H1 (cell line): ENCODE measurements around the gene MKX. TPM values are rescaled to one million over a fixed set of nuclear protein-coding genes. Genes with fewer than 3 reads are reported as not detected.

Experiments used
- CTCF ChIA-PET: fragments of 300-600 bp; sonication (Branson Sonifier 250); formaldehyde crosslinking; loops from one replicate; lab custom pipeline; 2021; ENCODE audit not compliant: partially characterized antibody; lab: Charles Lee
- POLR2A ChIA-PET: fragments of 300-600 bp; sonication (Branson Sonifier 250); formaldehyde crosslinking; loops from one replicate; lab custom pipeline; 2021; ENCODE audit warnings: inconsistent platforms; ENCODE audit not compliant: partially characterized antibody; lab: Charles Lee
- DNase-seq, 2 experiments: peaks; one replicate each; pipeline versions ENCODE4 v3.0.0 to v3.0.0-alpha.2; 2010 to 2022; ENCODE audit warnings: low spot score in 2 of 2, low read depth in 1 of 2, mixed read lengths in 1 of 2
- FAIRE-seq: peaks from 2 replicates; lab custom pipeline; 2011; peaks lifted over from hg19 to GRCh38; lab: Jason Lieb, UNC
- H2AFZ ChIP-seq: 2 replicates; pipeline ENCODE4 v1.8.1; 2012; ENCODE audit warnings: low read length, inconsistent platforms
- H2AK5ac ChIP-seq: 2 replicates; pipeline ENCODE4 v1.6.1; 2013; ENCODE audit warnings: low read depth, low read length
- H2BK120ac ChIP-seq: replicated peaks from 2 replicates; pipeline ENCODE3; 2013; ENCODE audit warnings: low read depth, low read length, inconsistent platforms
- H2BK12ac ChIP-seq: 2 replicates; pipeline ENCODE4 v1.6.1; 2013; ENCODE audit warnings: low read depth, low read length
- H2BK15ac ChIP-seq: 2 replicates; pipeline ENCODE4 v1.6.1; 2013; ENCODE audit warnings: low read length
- H2BK20ac ChIP-seq: 2 replicates; pipeline ENCODE4 v1.6.1; 2013; ENCODE audit warnings: low read length
- H2BK5ac ChIP-seq: 2 replicates; pipeline ENCODE4 v1.6.1; 2013; ENCODE audit warnings: low read depth, low read length
- H3K14ac ChIP-seq: 2 replicates; pipeline ENCODE4 v1.6.1; 2013; ENCODE audit warnings: inconsistent platforms; ENCODE audit not compliant: insufficient read length
- H3K18ac ChIP-seq: 2 replicates; pipeline ENCODE4 v1.6.1; 2013; ENCODE audit warnings: low read length; ENCODE audit errors: extremely low read depth
- H3K23ac ChIP-seq: 2 replicates; pipeline ENCODE4 v1.6.1; 2013; ENCODE audit warnings: inconsistent platforms; ENCODE audit not compliant: insufficient read length
- H3K23me2 ChIP-seq: 2 replicates; pipeline ENCODE4 v1.6.1; 2013; ENCODE audit warnings: low read depth, low read length
- H3K27ac ChIP-seq: 2 replicates; pipeline ENCODE4 v1.6.1; 2011; ENCODE audit warnings: low read depth, low read length, inconsistent platforms
- H3K27me3 ChIP-seq, 4 experiments: replicated peaks in 1 of 4; 1 replicate in 1 of 4; 2 replicates in 3 of 4; pipeline versions ENCODE4 v1.6.1 to v1.8.1; 2011 to 2013; ENCODE audit warnings: low read length in 3 of 4, mild to moderate bottlenecking in 3 of 4, inconsistent platforms in 2 of 4, mixed read lengths in 2 of 4, moderate library complexity in 1 of 4; ENCODE audit not compliant: control insufficient read depth in 3 of 4, insufficient read depth in 3 of 4; ENCODE audit errors: extremely low read depth in 1 of 4
- H3K36me3 ChIP-seq, 4 experiments: 2 replicates each; pipeline versions ENCODE4 v1.6.1 to v1.8.1; 2011 to 2013; ENCODE audit warnings: mild to moderate bottlenecking in 4 of 4, low read length in 3 of 4, moderate library complexity in 2 of 4, control low read depth in 1 of 4, inconsistent platforms in 1 of 4; ENCODE audit not compliant: insufficient read depth in 4 of 4, control insufficient read depth in 2 of 4
- H3K4ac ChIP-seq: replicated peaks from 2 replicates; pipeline ENCODE3; 2013; ENCODE audit warnings: low read length, low read depth, mixed read lengths, inconsistent platforms; ENCODE audit not compliant: insufficient read length
- H3K4me1 ChIP-seq, 4 experiments: replicated peaks in 1 of 4; 1 replicate in 1 of 4; 2 replicates in 3 of 4; pipeline versions ENCODE4 v1.6.1 to v1.8.1; 2011 to 2013; ENCODE audit warnings: low read length in 3 of 4, inconsistent platforms in 2 of 4, mixed read lengths in 1 of 4; ENCODE audit not compliant: insufficient read depth in 4 of 4, control insufficient read depth in 3 of 4
- H3K4me2 ChIP-seq, 2 experiments: 2 replicates each; pipeline versions ENCODE4 v1.6.1 to v1.8.1; 2011 to 2013; ENCODE audit warnings: low read depth in 2 of 2, low read length in 2 of 2, control low read depth in 1 of 2, inconsistent platforms in 1 of 2, mild to moderate bottlenecking in 1 of 2; ENCODE audit not compliant: insufficient read depth in 1 of 2
- H3K4me3 ChIP-seq, 4 experiments: fragments of 200-600, 300-600 bp in 1 of 4; sonication (generic), shearing (Covaris generic), sonication (Bioruptor Twin) in 1 of 4; 2 replicates each; pipeline versions ENCODE4 v1.5.1 to v1.8.1; 2011 to 2016; ENCODE audit warnings: low read length in 4 of 4, low read depth in 3 of 4, control low read depth in 2 of 4, inconsistent platforms in 2 of 4, mild to moderate bottlenecking in 2 of 4, mixed read lengths in 1 of 4, moderate library complexity in 1 of 4; ENCODE audit not compliant: insufficient read depth in 2 of 4; ENCODE audit errors: extremely low read depth in 1 of 4
- H3K56ac ChIP-seq: replicated peaks from 2 replicates; pipeline ENCODE3; 2013; ENCODE audit warnings: low read depth, mild to moderate bottlenecking, mixed read lengths, low read length, inconsistent platforms; ENCODE audit not compliant: insufficient read length
- H3K79me1 ChIP-seq: 2 replicates; pipeline ENCODE4 v1.6.1; 2013; ENCODE audit warnings: low read depth, low read length, control low read depth
- H3K79me2 ChIP-seq, 2 experiments: 2 replicates each; pipeline versions ENCODE4 v1.6.1 to v1.8.1; 2012 to 2013; ENCODE audit warnings: low read length in 2 of 2, mild to moderate bottlenecking in 2 of 2, inconsistent platforms in 1 of 2; ENCODE audit not compliant: insufficient read depth in 2 of 2, control insufficient read depth in 1 of 2
- H3K9ac ChIP-seq, 4 experiments: replicated peaks in 1 of 4; 1 replicate in 1 of 4; 2 replicates in 3 of 4; pipeline versions ENCODE4 v1.6.1 to v1.8.1; 2011 to 2013; ENCODE audit warnings: low read depth in 3 of 4, low read length in 3 of 4, control low read depth in 2 of 4, mild to moderate bottlenecking in 2 of 4, moderate library complexity in 2 of 4, inconsistent platforms in 1 of 4; ENCODE audit errors: extremely low read depth in 1 of 4
- H3K9me3 ChIP-seq, 2 experiments: 2 replicates each; pipeline versions ENCODE4 v1.6.1 to v1.8.1; 2012 to 2013; ENCODE audit warnings: mild to moderate bottlenecking in 2 of 2, moderate library complexity in 2 of 2, control low read depth in 1 of 2, inconsistent platforms in 1 of 2, low read depth in 1 of 2, low read length in 1 of 2, mixed read lengths in 1 of 2; ENCODE audit not compliant: insufficient read depth in 2 of 2
- H4K20me1 ChIP-seq, 2 experiments: replicated peaks in 1 of 2; 2 replicates each; pipeline versions ENCODE3 to v1.8.1; 2011 to 2013; ENCODE audit warnings: inconsistent platforms in 2 of 2, low read length in 2 of 2, mild to moderate bottlenecking in 1 of 2; ENCODE audit not compliant: insufficient read depth in 2 of 2, control insufficient read depth in 1 of 2
- H4K5ac ChIP-seq: 2 replicates; pipeline ENCODE4 v1.6.1; 2013; ENCODE audit warnings: low read length, low read depth, mixed read lengths, inconsistent platforms; ENCODE audit not compliant: insufficient read length
- H4K8ac ChIP-seq: 2 replicates; pipeline ENCODE4 v1.8.0; 2013; ENCODE audit warnings: mild to moderate bottlenecking, moderate library complexity, low read length, inconsistent platforms; ENCODE audit not compliant: insufficient read depth; ENCODE audit errors: extremely low read depth
- H4K91ac ChIP-seq: replicated peaks from 2 replicates; pipeline ENCODE3; 2013; ENCODE audit warnings: low read length, mixed read lengths, inconsistent platforms; ENCODE audit not compliant: insufficient read length
- CBX5 ChIP-seq: fragments of 300-800, 300-1000 bp; sonication (generic); IDR thresholded peaks from 2 replicates; pipeline ENCODE4 v1.7.1; 2016; ENCODE audit warnings: antibody characterized with exemption, low read length, low read depth
- CEBPB ChIP-seq: IDR thresholded peaks from 2 replicates; pipeline ENCODE4 v1.6.1; 2012; ENCODE audit warnings: low read depth, low read length
- CHD2 ChIP-seq: IDR thresholded peaks from 2 replicates; pipeline ENCODE4 v1.6.1; 2012; ENCODE audit warnings: low read length, improper control_type of control experiment
- CTCF ChIP-seq, 3 experiments: IDR thresholded peaks; 1 replicate in 2 of 3; 2 replicates in 1 of 3; pipeline versions ENCODE4 v1.5.1 to v1.6.1; 2011; ENCODE audit warnings: low read length in 3 of 3, mild to moderate bottlenecking in 3 of 3, inconsistent platforms in 2 of 3, low read depth in 1 of 3, moderate library complexity in 1 of 3; ENCODE audit not compliant: insufficient read depth in 1 of 3; ENCODE audit errors: control extremely low read depth in 1 of 3
- FOSL1 ChIP-seq: IDR thresholded peaks from 2 replicates; pipeline ENCODE4 v1.6.1; 2011; ENCODE audit warnings: mild to moderate bottlenecking, low read depth, low read length, moderate library complexity; ENCODE audit not compliant: insufficient read depth
- HDAC2 ChIP-seq, 2 experiments: fragments of 300-600 bp in 1 of 2; sonication (generic) in 1 of 2; IDR thresholded peaks; 2 replicates each; pipeline ENCODE4 v1.6.1; 2011 to 2012; ENCODE audit warnings: low read depth in 2 of 2, low read length in 2 of 2, mild to moderate bottlenecking in 2 of 2, moderate library complexity in 2 of 2, borderline replicate concordance in 1 of 2, inconsistent platforms in 1 of 2
- JUN ChIP-seq: IDR thresholded peaks from 2 replicates; pipeline ENCODE4 v1.6.1; 2011; ENCODE audit warnings: low read depth, mild to moderate bottlenecking, improper control_type of control experiment, low read length
- KDM4A ChIP-seq: IDR thresholded peaks from one replicate; pipeline ENCODE4 v1.7.1; 2012; ENCODE audit warnings: low read depth, mild to moderate bottlenecking, moderate library complexity, low read length, inconsistent platforms; ENCODE audit not compliant: severe bottlenecking
- RFX5 ChIP-seq: IDR thresholded peaks from 2 replicates; pipeline ENCODE4 v1.6.1; 2011; ENCODE audit warnings: low read depth, low read length, improper control_type of control experiment, borderline replicate concordance
- SIRT6 ChIP-seq: IDR thresholded peaks from one replicate; pipeline ENCODE4 v1.7.1; 2012; ENCODE audit warnings: low read length, inconsistent platforms
- WGBS, 2 experiments: shearing (Covaris generic) in 1 of 2; methylation state at CpG; one replicate each; pipeline versions ENCODE4 v1.1.6 to v1.1.7; 2013 to 2015; ENCODE audit warnings: low lambda C conversion rate in 2 of 2, mixed read lengths in 2 of 2, inconsistent platforms in 1 of 2, low coverage in 1 of 2, missing lambda C conversion rate in 1 of 2; ENCODE audit not compliant: insufficient replicate concordance in 2 of 2, insufficient coverage in 1 of 2, insufficient read length in 1 of 2; ENCODE audit errors: extremely low coverage in 1 of 2, missing lambda C conversion rate in 1 of 2; 5-methylcytosine and 5-hydroxymethylcytosine counted together
- polyA plus RNA-seq, 7 experiments: library from polyadenylated mRNA; depleted of rRNA in 3 of 7; stranded (reverse) in 5 of 7; unstranded in 2 of 7; fragments of >200 nt in 5 of 7; fragments of 200-250 nt in 2 of 7; gene quantifications; 1 replicate in 5 of 7; 2 replicates in 1 of 7; 4 replicates in 1 of 7; pipeline versions ENCODE4 v1.2.1 to v1.2.3, GENCODE V29; 2011 to 2013; ENCODE audit warnings: missing spikeins in 2 of 7, mixed read lengths in 2 of 7
- total RNA-seq: library from RNA; stranded (reverse); fragmentation: NEBNext Ultra II Directional; extraction: Animal tissue kit (Norgen Biotek cat#: 25700); gene quantifications from 2 replicates; pipeline ENCODE4 v1.2.1, GENCODE V29; 2021
- TF ChIP-seq, protein P1 (sequence below): IDR thresholded peaks from 2 replicates; pipeline ENCODE4 v1.6.1; 2011; ENCODE audit warnings: low read depth, mild to moderate bottlenecking, low read length; ENCODE audit not compliant: insufficient read depth

The MKX gene
- total and polyA plus RNA-seq, 2 of the 8 experiments (the other 6 are each of a cell fraction or from before 2014, with no cell fraction given), result 0.21 to 1.3 TPM

DNA sequence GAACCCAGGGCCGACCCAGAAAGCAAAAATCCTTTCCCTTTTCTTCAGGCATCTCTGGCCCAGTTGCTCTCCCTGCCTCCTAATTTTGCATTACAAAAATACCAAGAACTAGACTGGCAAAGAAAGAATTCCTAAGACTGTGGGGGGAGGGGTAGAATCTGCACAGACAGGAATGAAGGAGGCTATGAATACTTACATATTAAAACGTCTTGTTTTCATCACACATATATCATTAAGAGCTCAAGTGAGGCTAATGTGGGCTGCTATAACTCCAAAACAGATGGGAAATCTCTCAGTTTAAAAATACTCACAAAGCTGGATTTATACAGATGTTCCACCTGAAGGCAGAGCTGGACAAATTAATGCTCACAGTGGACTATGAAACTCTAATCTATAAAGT is 29.2 kb upstream of the MKX start:
- Histone ChIP-seq H3K23me2 (no peaks in the 10 kb centered on the region), H3K4me3 (peak overlapping the region in 1 of 4 experiments; percentile 8; a peak in 1 of 8 replicates), H2BK5ac (no peak overlapping the region), H2AK5ac (no peak overlapping the region), H2BK20ac (no peak overlapping the region), H3K79me2 (no peaks in the 10 kb centered on the region), H3K79me1 (no peaks in the 10 kb centered on the region), H3K27me3 (no peaks in the 10 kb centered on the region), H3K4ac (no peak overlapping the region), H3K9ac (no peak overlapping the region), H2BK15ac (no peak overlapping the region), H4K5ac (no peak overlapping the region), H2AFZ (no peak overlapping the region), H3K4me1 (peaks cover 0 to 3% (median 1%) of the 10 kb centered on the region in 4 experiments; a peak in 3 of 7 replicates), H4K91ac (peak overlapping the region; percentile 3), H3K4me2 (0 out of 4 replicates have a peak overlapping the region, but pooled peaks of 1 of the 2 experiments have one; percentile 10), H2BK12ac (no peak overlapping the region), H2BK120ac (no peak overlapping the region), H3K23ac (no peak overlapping the region), H3K27ac (no peak overlapping the region), H4K8ac (no peak overlapping the region), H3K14ac (no peak overlapping the region), H4K20me1 (no peaks in the 10 kb centered on the region), H3K56ac (no peak overlapping the region), H3K18ac (no peak overlapping the region), H3K9me3 (no peaks in the 10 kb centered on the region), H3K36me3 (no peaks in the 10 kb centered on the region)
- ChIA-PET CTCF (no interaction called here), POLR2A (interaction anchor here (0.6 kb wide), 1 partner anchor 81 kb away, joined by 3 read pairs; no protein-coding TSS in a partner anchor)
- 53% methylated on average over 2 of the region's 2 CpGs; no CpG with 5 or more reads in 1 of the 2 experiments for WGBS, 2 experiments
- DNase-seq (no peak), FAIRE-seq (no peak)
- TF ChIP-seq FOSL1 (no peak), CTCF (IDR thresholded peaks at IDR 0.05; ENCODE audit: control extremely low read depth in 1 of 3, insufficient read depth in 1 of 3, low read depth in 1 of 3, low read length in 3 of 3) (no peak), CBX5 (no peak), CEBPB (no peak), SIRT6 (no peak), HDAC2 (IDR thresholded peaks at IDR 0.05; ENCODE audit: borderline replicate concordance in 1 of 2, low read depth in 2 of 2, low read length in 2 of 2) (no peak), CHD2 (no peak), JUN (no peak), KDM4A (no peak), RFX5 (no peak)
- TF ChIP-seq, protein P1, sequence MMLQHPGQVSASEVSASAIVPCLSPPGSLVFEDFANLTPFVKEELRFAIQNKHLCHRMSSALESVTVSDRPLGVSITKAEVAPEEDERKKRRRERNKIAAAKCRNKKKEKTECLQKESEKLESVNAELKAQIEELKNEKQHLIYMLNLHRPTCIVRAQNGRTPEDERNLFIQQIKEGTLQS, result no peak
